Left lung (tissue), 10 donors: ENCODE measurements around the gene DTWD1. TPM values are rescaled to one million over a fixed set of nuclear protein-coding genes. Genes with fewer than 3 reads are reported as not detected.

Experiments used
- ATAC-seq: fragments of 200-7000 bp; cut with Tn5 transposase; one replicate; pipeline ENCODE4 v1.9.1; 2020; ENCODE audit warnings: moderate library complexity
- DNase-seq, 4 donors: peaks; one replicate each; pipeline ENCODE4 v3.0.0-alpha.2; 2013 to 2020
- H3K27ac ChIP-seq, 2 donors: fragments of 200-600 bp; sonication (generic) in 1 of 2; one replicate each; pipeline versions ENCODE4 v1.5.0 to v1.8.0; 2020 to 2021
- H3K27me3 ChIP-seq, 2 donors: fragments of 200-600 bp; sonication (generic) in 1 of 2; one replicate each; pipeline versions ENCODE4 v1.5.0 to v1.8.0; 2020 to 2021
- H3K36me3 ChIP-seq, 2 donors: fragments of 200-600 bp; sonication (generic) in 1 of 2; one replicate each; pipeline versions ENCODE4 v1.5.0 to v1.8.0; 2020 to 2021
- H3K4me1 ChIP-seq, 2 donors: fragments of 200-600 bp; one replicate each; pipeline ENCODE4 v1.8.0; 2021
- H3K4me3 ChIP-seq, 2 donors: fragments of 200-600 bp; sonication (generic) in 1 of 2; one replicate each; pipeline versions ENCODE4 v1.5.0 to v1.8.0; 2020 to 2021; ENCODE audit warnings: mild to moderate bottlenecking in 1 of 2
- H3K9me3 ChIP-seq, 2 donors: fragments of 200-600 bp; sonication (generic) in 1 of 2; one replicate each; pipeline versions ENCODE4 v1.5.0 to v1.8.0; 2020 to 2021
- CTCF ChIP-seq, 2 donors: fragments of 200-600 bp; sonication (generic) in 1 of 2; IDR thresholded peaks; one replicate each; pipeline versions ENCODE4 v1.5.0 to v1.8.0; 2021; ENCODE audit warnings: antibody characterized with exemption in 2 of 2
- intact Hi-C, 2 donors: fragments of 100-400 bp; cut with DNase I; formaldehyde crosslinking; loops; one replicate each; pipeline versions ENCODE4 v1.11.2 to v1.14.2; 2022
- polyA plus RNA-seq, 6 donors: library from polyadenylated mRNA; unstranded; fragments of 120-200 nt; gene quantifications; one replicate each; pipeline ENCODE4 v1.2.1, GENCODE V29; 2013; ENCODE audit not compliant: insufficient read length in 6 of 6
- total RNA-seq, 2 donors: library from RNA; stranded (reverse); fragmentation: NEBNext Ultra II Directional; extraction: Animal tissue kit (Norgen Biotek cat#: 25700); gene quantifications; one replicate each; pipeline ENCODE4 v1.2.1, GENCODE V29; 2021
- donor health status: DM: no; HTN: yes; CAD: no.
- donor health status: DM: no; HTN: no; CAD: no.

DTWD1 gene
- total and polyA plus RNA-seq, 8 donors = 21.5 to 53.4 (median 45.8) TPM

- H3K9me3 ChIP-seq = no peaks in the 10 kb centered on the region
- TF ChIP-seq CTCF (IDR thresholded peaks at IDR 0.05) = no peak
- no peaks in the 10 kb centered on the region for H3K36me3 ChIP-seq
- intact Hi-C loops = no loop called here
- DNase-seq = no peak
- H3K4me1 ChIP-seq = no peaks in the 10 kb centered on the region
- H3K27me3 ChIP-seq = no peaks in the 10 kb centered on the region
- ATAC-seq = no peak
- no peak overlapping the region for H3K27ac ChIP-seq
- H3K4me3 ChIP-seq = no peak overlapping the region
These were observed 23.5 kb downstream of the DTWD1 start for GRCh38 chr15:49644364-49644794.

DNA sequence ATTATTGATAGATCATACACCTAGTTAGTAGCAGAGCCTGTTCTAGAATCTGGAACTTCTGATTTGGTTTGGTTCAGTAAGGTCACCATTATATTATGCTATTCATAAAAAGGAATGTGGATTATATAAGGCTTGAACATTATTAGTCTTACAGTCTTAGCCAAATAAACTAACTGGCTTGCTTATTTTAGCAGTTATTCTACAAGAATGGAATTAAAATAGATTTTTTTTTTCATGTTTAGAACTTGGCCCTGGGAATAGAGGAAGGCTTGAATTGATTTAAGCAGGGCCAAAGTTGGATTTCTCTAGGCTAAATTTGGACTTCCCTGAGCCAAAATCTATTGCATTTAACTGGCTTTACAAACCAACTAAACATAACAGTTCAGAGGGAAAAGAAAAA lies 24.4 kb downstream of the DTWD1 start:
- Histone ChIP-seq H3K27me3 (no peaks in the 10 kb centered on the region), H3K27ac (peak overlapping the region in 1 of 2 donors; percentile 22), H3K4me1 (no peaks in the 10 kb centered on the region), H3K4me3 (no peak overlapping the region), H3K9me3 (no peaks in the 10 kb centered on the region), H3K36me3 (no peaks in the 10 kb centered on the region)
- TF ChIP-seq CTCF (IDR thresholded peaks at IDR 0.05) = no peak
- ATAC-seq (no peak), DNase-seq (peak in 1 of 4 donors; percentile 32)
- intact Hi-C loops = no loop called here

DNA sequence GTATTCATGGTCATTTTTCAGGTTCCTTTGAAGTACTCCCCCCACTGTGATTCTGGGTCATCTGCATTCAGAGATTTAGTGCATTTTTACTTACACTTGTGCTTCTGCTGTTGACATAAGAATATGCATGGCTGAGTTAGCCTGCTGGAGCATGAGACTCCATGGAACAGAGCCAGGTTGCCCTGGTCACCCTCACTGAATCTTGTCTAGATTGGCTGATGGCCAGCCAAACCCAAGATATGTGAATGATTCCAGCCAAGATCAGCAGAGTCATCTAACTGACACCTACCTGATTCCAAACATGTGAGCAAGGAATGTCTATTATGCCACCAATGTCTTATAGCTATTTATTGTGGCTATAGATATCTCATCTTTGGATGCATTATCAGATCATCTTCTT lies 25.1 kb downstream of the DTWD1 start:
- H3K27ac ChIP-seq = no peak overlapping the region
- no peak for DNase-seq

DNA sequence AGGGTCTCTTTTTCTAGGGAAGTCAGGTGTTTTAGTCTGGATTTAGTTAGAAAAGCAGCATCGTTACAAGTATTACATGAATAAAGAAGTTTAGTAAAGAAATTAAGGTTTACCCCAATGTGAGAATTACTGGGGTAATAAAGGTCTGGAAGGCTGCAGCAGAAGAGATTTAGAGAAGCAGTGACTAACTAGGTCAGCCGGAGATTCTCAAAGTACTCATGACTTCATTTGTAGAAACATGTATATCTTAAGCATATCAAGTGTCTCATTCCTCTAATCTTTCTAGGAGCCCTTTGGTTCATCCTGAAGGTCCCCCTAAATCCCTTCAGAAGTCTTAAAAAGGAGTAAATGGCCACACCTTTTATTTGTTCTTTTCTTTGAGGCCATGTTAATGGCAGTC lies 26.0 kb downstream of the DTWD1 start:
- TF ChIP-seq CTCF (IDR thresholded peaks at IDR 0.05) = no peak
- no peak overlapping the region for H3K27ac ChIP-seq

More for the DNA sequence above, 25.1 kb downstream of the DTWD1 start:
- Histone ChIP-seq H3K9me3 (no peaks in the 10 kb centered on the region), H3K27me3 (no peaks in the 10 kb centered on the region), H3K4me3 (no peak overlapping the region), H3K4me1 (no peaks in the 10 kb centered on the region), H3K36me3 (no peaks in the 10 kb centered on the region)
- no peak for TF ChIP-seq CTCF (IDR thresholded peaks at IDR 0.05)
- intact Hi-C loops = no loop called here
- ATAC-seq = no peak

DNA sequence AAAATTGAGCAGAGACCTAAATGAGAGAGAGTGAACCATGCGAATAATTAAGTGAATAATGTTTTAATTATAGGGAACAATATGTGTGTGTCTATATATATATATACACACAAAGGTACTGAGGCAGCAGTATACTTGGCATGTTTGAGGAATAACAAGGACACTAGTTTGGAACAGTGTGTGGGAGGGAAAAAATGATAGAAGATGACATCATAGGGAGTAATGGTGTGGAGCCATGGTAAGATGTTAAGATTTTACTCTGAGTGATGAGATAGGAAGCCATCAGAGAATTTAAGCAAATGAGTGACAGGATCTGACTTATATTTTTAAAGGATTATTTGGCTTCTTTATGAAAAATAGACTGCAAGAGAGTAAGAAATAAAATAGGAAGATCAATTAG lies 29.1 kb downstream of the DTWD1 start:
- ATAC-seq = no peak
- Histone ChIP-seq H3K27ac (no peak overlapping the region), H3K4me3 (no peak overlapping the region), H3K36me3 (no peaks in the 10 kb centered on the region), H3K9me3 (peaks cover 0 to 27% of the 10 kb centered on the region in 2 donors), H3K27me3 (no peaks in the 10 kb centered on the region), H3K4me1 (no peaks in the 10 kb centered on the region)
- intact Hi-C loops = no loop called here
- no peak for TF ChIP-seq CTCF (IDR thresholded peaks at IDR 0.05)
- no peak for DNase-seq

More for the DNA sequence above, 26.0 kb downstream of the DTWD1 start:
- no peaks in the 10 kb centered on the region for H3K4me1 ChIP-seq
- H3K27me3 ChIP-seq = no peaks in the 10 kb centered on the region
- H3K36me3 ChIP-seq = no peaks in the 10 kb centered on the region
- intact Hi-C loops = no loop called here
- DNase-seq (no peak), ATAC-seq (no peak)
- H3K4me3 ChIP-seq = no peak overlapping the region
- peaks cover 0 to 1% of the 10 kb centered on the region in 2 donors for H3K9me3 ChIP-seq
